KBM-7 (cell line): Measurements from ENCODE around the gene KIRREL3.
A peak's percentile ranks its signal among the peaks of the same experiment; 100 is the strongest.
"Not testable (repeated sequence)": the region's sequence is repeated elsewhere in the genome, so short reads cannot be mapped to it uniquely, and the experiment has no call there.

Source experiments
- DNase-seq: peaks from one replicate; pipeline ENCODE4 v3.0.0-alpha.2; 2015
- in situ Hi-C: fragments of 300-500 bp; cut with MboI; formaldehyde crosslinking; loops from 2 replicates; pipeline ENCODE4 v1.14.3; 2020; ENCODE audit warnings: low sequenced_read_pairs, low pct_unique_long_range_greater_than_20kb, mixed read lengths

KIRREL3 gene

DNA sequence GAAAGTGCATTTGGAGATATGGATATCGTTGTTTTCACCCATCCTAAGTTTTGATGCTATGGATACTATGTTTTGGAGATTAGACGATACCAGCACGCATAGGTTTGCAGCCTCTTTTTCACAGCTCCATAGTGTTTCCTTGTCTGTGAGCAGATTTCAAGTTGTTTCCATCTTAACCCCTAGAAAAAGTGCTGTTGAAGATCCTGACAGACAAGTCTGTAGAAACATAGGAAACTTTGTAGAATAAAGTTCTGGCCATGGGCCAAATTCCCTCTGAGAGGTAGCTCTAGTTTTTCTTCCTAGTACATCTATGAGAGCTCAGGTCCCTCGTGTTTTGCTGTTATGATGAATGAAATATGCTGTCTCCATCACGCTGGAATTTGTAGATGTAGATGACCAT, 612.7 kb downstream of the KIRREL3 start:
- in situ Hi-C loops = no loop called here
- DNase-seq = no peak

DNA sequence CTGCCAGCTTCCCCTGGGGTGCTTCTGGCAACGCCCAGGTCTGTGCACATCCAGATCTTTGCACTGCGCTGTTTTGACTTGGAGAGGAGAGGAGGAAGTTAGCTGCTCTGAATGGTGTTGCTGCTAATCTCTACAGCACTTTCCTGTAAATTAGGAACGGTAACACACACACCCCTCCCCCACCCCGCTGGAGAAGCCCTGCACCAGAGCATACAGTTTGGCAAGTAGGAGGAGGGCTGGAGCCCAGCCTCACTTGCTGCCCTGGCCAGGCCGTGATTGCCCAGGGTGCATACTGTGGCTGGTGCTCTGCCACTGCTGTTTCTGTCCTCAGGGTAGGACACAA, 613.9 kb downstream of the KIRREL3 start:
- in situ Hi-C loops = not testable (repeated sequence)
- DNase-seq = peak; percentile 85

DNA sequence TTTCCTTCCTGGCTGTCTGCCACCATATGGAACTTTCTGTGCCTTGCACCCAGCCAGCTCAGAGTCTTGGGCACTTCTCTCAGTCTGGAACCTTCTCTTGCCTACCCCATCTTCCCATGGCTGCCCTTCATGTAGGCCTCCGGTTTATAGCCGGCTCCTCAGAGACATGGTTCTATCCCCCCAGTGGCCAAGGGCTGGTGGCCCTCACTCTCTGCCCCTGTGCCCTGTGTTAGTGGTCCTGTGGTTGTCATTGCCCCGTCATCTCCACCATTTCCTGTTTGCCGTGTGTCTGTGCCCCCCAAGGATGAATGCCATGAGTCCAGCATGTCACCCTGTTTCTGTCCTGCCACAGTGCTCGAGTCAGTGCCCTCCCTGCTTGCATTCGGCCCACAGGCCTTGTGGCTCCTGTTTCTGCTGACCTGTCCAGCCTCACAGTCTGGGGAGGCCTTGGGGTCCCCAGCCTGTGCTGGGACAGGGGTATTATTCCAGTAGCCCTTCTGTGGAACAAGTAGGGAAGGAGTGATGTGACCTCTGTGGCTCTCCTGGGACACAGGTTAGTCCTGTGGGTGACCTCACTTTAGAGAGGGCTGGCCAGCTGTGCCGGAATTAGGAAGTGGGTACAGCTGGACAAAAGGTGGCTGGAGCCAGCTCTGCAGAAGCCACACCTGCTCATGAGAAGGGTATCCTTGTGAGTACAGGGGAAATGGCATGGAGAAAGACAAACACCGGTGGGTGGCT, 614.4 kb downstream of the KIRREL3 start:
- no peak for DNase-seq
- in situ Hi-C loops = no loop called here

DNA sequence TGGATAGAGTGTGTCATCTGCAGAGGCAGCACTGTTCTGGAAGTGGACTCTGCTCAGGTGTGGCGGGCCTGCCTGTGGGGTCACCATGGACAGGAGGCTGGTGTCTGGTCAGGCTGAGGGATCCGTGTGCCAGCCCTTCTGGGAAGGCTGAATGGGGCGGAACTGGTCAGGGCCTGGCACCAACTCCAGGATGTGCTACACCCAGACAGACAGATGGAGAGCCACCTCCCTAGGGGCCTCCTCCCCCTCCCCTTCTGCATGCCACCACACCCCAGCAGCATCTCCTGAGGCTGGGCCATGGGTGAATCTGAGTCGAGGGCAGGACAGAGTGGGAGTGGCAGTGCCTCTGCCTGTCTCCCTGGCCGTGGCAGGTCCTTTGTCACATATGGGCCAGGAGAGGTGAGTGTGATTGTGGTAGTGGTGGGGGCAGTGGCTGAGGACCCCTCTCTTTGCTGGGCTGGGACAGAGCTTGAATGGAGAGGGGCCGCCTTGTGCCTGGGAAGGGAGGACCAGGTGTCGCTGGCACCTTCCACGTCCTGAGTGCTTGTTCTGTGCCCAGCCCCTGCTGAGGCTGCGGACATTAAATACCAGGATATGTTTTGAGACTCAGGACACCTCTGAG, 616.0 kb downstream of the KIRREL3 start:
- in situ Hi-C loops = no loop called here
- DNase-seq = no peak

DNA sequence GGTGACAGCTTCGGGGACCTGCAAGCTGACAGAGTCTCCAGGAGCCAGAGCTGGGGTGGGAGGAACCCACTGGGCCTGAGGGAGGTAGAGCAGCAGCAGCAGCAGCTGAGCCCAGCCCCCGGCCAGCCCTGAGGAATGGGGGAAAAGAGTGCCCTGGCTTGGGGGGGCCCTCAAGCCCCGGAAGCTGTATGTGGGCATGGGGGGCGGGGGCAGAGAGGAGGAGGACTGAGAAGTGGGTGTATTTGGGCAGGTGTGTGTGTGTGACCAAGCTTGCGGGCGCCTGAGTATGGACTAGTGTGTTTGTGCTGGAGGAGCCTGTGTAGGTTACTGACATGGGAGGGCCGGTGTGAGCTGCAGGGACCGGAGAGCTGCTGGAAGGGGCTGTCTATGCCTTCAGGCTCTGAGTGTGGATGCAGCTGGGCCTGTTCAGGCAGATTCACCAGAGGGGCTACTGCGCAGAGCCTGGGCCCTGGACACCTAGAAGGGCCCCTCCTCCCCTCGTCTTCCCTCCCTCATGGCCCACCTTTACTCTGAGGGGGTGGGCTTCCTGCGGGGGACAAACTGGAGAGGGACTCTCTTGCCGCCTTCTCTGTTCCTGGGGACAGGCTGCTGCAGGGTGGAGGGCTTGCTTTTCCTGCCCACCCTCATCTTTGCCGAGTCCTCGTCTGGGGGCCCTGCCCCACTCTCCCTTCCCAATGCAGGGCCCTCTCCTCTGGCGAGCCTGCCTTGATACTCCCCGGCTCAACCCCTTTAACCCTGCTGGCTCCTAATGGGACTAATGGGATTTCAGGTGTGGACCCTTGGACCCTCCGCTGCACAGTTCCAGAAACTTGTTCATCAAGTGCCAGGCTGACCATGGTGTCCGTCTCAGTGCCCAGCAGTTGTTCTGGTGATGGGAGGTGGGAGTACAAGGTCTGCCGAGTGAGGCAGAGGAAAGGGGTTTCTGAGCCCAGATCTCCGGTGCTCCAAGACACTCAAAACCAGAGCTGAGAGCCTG, 616.9 kb downstream of the KIRREL3 start:
- in situ Hi-C loops = no loop called here
- DNase-seq = no peak

DNA sequence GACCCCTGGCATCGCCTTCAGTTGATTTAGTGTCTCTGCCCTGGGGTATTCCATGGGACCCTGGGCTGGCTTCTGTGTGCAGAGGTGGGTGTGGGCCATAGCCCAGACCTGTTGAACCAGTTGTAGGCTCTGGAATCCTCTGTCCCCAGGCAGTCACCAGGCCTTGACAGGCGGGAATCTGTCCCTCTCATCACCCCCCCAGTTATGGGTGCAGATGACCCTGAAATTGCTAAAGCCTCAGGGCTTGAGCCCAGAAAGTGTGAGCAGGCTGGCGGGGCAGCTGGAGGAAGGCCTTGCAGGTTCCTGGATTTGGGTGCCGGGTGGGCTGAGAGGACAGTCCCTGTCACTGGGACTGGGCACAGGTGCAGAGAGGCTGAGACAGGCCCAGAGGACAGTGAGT, 617.9 kb downstream of the KIRREL3 start:
- in situ Hi-C loops = not testable (repeated sequence)

DNA sequence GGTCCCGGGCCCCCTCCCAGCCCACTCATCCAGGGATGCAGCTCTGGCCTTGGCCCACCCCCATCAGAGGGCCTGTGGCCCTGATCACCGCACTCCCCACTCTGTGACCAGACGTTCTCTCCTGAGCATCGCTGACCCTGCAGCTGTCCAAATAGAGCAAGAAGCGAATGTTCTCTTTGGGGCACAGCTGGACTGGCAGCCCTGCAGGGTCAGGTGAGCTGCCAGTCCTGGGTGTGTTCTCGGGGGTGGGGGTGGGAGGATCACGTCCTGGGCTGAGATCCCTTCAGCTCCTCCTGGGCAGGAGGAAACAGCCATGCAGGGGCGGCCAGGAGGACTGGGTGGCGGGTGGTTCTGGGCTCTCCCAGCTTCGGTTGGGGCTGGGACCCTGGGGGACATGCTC, 618.6 kb downstream of the KIRREL3 start:
- DNase-seq, in situ Hi-C loops: not testable (repeated sequence)

More for the DNA sequence above, 617.9 kb downstream of the KIRREL3 start:
- not testable (repeated sequence) for DNase-seq

DNA sequence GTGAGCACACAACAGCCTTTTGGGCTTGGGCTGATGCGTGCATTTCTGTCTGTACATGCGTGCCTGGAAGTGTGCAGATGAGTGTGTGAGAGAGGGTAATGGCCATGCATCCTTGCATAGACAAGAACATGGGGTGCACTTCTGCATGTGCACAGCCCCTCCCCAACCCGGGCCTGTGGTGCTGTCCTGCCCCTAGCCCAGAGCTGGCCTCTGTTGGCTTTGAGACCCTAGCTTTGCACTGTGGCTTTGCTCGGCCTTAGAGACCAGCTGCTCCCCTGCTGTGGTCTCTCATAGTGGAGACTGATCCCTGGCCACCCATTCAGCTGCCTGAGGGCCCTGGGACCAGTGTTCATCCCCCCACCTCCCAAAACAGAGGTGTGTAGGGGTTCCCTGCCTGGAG, 619.7 kb downstream of the KIRREL3 start:
- no peak for DNase-seq
- in situ Hi-C loops = no loop called here

DNA sequence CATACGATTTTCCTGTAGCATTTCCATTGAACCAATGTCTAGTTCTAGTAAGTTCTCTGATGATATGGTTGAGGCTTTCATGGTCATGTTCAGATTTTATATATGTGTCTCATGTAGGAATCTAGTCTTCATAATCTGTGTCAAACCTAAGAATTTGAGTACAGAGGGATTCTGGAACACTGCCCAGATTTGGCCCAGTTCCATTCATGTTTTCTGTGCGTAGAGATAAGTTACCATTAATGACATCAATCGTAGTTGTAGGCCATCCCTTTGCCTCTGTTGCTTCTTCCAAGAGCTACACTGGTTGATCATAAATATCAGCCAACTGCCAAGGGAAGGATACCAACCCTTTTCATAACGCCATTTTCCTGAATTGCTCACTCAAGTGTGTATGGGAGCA, 621.8 kb downstream of the KIRREL3 start:
- in situ Hi-C loops = no loop called here
- DNase-seq = no peak

DNA sequence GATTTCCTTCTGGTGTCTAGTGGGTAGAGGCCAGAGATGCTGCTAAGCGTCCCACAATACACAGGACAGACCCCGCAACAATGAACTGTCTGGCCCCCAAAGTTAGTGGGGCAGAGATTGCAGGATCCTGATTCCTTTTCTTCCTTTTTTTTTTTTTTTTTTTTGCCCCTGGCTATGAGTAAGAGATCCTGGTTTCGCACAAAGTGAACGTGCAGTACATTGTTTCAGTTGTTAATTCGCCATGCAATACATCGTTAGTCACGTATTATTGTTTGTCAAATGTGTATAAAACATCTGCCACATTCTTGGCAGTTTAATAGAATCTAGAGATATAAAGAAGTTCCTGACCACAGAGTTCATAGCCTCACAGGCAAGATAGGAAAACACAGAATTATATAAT, 624.8 kb downstream of the KIRREL3 start:
- no peak for DNase-seq
- in situ Hi-C loops = no loop called here

DNA sequence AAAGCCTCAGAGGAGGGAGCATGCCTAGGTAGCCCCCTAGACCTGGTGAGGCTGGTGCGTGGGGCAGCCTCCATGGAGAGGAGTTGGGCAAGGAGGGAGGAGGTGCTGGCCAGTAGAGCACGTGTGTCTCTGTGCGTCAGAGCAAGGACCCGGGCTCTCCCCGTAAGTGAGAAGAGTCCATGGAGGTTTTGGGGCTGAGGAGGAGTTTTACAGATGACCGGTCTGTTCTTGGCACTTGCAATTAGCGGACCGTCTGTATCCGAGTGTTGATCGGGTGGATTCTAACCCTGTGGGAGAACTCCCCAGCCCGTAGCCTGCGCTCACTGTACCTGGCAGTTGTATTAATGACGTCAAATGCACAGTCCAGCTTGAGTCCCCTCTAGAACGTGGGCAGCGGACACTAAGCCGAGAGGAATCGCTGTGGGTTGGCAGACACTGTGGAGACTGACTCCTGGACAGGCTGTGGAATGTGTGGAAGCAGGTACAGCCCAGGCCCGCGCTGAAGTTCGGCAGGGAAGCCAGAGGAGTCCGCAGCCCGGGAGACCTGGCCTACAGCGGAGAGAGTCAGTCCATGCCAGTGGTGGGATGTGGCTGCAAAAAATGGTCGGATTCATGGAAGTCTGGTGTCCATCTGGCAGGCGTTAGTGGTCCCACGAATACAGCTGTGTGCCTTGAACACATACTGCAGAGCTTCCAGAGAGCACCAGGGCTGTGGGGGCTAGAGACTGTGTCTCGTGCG, 625.8 kb downstream of the KIRREL3 start:
- in situ Hi-C loops, DNase-seq: not testable (repeated sequence)

DNA sequence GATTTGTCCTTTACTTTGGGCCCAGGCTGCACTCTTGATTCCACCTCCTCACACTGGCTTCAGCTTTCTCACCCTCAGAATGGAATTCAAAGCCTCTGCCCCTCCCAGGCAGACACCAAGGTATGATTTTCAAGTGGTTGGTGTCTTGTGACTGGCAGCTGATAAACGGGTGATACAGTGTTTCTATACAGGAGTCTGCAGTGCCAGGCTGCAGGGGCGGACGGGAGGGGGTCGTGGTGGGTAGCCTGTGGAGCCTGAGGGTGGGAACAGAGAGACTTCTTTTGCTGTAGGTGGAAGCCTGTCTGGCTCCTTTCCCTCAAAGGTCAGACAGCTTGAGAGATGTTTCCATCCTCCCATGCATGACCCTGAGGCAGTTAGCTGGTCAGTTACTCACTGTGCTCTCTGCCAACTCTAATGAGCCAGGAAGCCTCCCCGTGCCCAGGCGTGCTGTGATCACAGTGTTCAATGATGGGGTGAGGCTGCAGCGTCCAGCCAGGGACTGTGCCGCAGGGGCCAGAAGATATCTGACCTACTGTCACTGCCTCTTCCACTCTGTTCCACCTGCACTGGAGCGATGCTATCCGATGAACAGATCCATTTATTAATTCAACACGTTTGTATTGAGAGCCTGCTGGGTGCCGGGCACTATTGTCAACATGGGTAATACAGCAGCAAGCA, 627.0 kb downstream of the KIRREL3 start:
- in situ Hi-C loops, DNase-seq: not testable (repeated sequence)
